Stimulated activated naive B cell treated with anti-CD40 and anti-IgM and Interleukin-4, amounts not matched to agents 10 μg/mL and 1 μg/mL and 100 μg/mL, for 72 hours (primary cell): ENCODE data around the gene GGA2.
A peak's percentile ranks its signal among the peaks of the same experiment; 100 is the strongest.
"Not testable (repeated sequence)": the region's sequence is repeated elsewhere in the genome, so short reads cannot be mapped to it uniquely, and the experiment has no call there.

Experiments used
- ATAC-seq, 2 donors: fragments of 150-1000 bp; cut with Tn5 transposase; replicated peaks; 2 replicates each; pipeline ENCODE4 v1.10.0; 2021; ENCODE audit warnings: moderate library complexity in 1 of 2
- DNase-seq: peaks from one replicate; pipeline ENCODE4 v3.0.0; 2021
- H3K27ac Mint-ChIP-seq: one replicate; pipeline ENCODE4 v1.8.0; 2022; ENCODE audit warnings: mild to moderate bottlenecking, mixed read lengths
- H3K27me3 Mint-ChIP-seq, 2 donors: one replicate each; pipeline ENCODE4 v1.8.0; 2022; ENCODE audit warnings: mixed read lengths in 2 of 2
- H3K36me3 Mint-ChIP-seq, 2 donors: one replicate each; pipeline ENCODE4 v1.8.0; 2022; ENCODE audit warnings: mixed read lengths in 2 of 2, mild to moderate bottlenecking in 1 of 2
- H3K4me1 Mint-ChIP-seq, 2 donors: one replicate each; pipeline ENCODE4 v1.8.0; 2022; ENCODE audit warnings: mixed read lengths in 2 of 2, mild to moderate bottlenecking in 1 of 2
- H3K4me3 Mint-ChIP-seq, 2 donors: one replicate each; pipeline ENCODE4 v1.8.0; 2022; ENCODE audit warnings: mild to moderate bottlenecking in 2 of 2, mixed read lengths in 2 of 2, moderate library complexity in 1 of 2
- H3K9me3 Mint-ChIP-seq, 2 donors: one replicate each; pipeline ENCODE4 v1.8.0; 2022; ENCODE audit warnings: mixed read lengths in 2 of 2, mild to moderate bottlenecking in 1 of 2

The GGA2 gene

GRCh38 chr16:23516366-23517137 lies 6.3 kb upstream of the GGA2 start:
- H3K9me3 Mint-ChIP-seq = peaks cover 3 to 5% of the 10 kb centered on the region in 2 donors
- H3K4me1 Mint-ChIP-seq = peaks cover 29 to 68% of the 10 kb centered on the region in 2 donors
- H3K4me3 Mint-ChIP-seq = no peak overlapping the region
- H3K27me3 Mint-ChIP-seq = no peaks in the 10 kb centered on the region
- H3K36me3 Mint-ChIP-seq = peaks cover 21 to 48% of the 10 kb centered on the region in 2 donors
- ATAC-seq (peak; percentile 78 to 80), DNase-seq (peak; percentile 58)
- peak overlapping the region; percentile 92 for H3K27ac Mint-ChIP-seq

- Mint-ChIP-seq H3K27ac (peak overlapping the region; percentile 65), H3K27me3 (no peaks in the 10 kb centered on the region), H3K36me3 (peaks cover 17 to 41% of the 10 kb centered on the region in 2 donors), H3K4me1 (peaks cover 27 to 65% of the 10 kb centered on the region in 2 donors), H3K9me3 (peaks cover 3 to 5% of the 10 kb centered on the region in 2 donors), H3K4me3 (no peak overlapping the region)
- DNase-seq (no peak), ATAC-seq (no peak)
Observed at GRCh38 chr16:23515881-23516280, 5.6 kb upstream of the GGA2 start.

DNA sequence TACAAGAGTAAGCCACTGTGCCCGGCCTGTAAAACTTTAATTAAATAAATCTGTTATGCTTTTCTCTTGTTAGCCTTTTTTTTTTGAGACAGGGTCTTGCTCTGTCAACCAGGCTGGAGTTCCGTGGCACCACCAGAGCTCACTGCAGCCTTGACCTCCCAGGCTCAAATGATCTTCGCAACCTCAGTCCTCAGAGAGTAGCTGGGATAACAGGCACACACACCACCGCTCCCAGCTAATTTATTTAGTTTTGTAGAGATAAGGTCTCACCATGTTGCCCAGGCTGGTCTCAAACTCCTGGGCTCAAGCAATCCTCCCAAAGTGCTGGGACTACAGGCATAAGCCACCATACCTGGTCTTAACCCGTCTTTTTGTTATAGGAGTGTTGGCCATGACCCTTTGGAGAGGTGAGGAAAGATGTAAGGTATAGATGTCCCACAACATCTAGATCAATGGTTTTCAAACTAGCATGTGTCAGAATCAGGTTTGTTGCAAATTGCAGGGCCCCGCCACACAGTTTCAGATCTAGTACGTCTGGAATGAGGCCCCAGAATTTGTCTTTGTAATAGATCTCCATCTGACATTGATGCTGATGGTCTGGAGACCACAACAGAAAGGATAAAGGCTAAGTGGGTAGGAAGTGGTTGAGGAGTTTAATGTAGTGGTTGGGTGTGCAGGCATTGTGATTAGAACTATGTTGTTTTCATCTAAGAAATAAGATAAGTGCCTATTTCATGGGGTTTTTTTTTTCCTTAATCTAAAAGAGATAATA lies 4.3 kb upstream of the GGA2 start:
- Mint-ChIP-seq H3K36me3 (peaks cover 16 to 38% of the 10 kb centered on the region in 2 donors), H3K27ac (peak overlapping the region; percentile 90), H3K27me3 (no peaks in the 10 kb centered on the region), H3K9me3 (peaks cover 3 to 5% of the 10 kb centered on the region in 2 donors), H3K4me3 (no peak overlapping the region), H3K4me1 (peaks cover 29 to 64% of the 10 kb centered on the region in 2 donors)
- DNase-seq (no peak), ATAC-seq (no peak)

- H3K27ac Mint-ChIP-seq = no peak overlapping the region
- peaks cover 29 to 59% of the 10 kb centered on the region in 2 donors for H3K4me1 Mint-ChIP-seq
Observed at GRCh38 chr16:23512168-23512695, 1.9 kb upstream of the GGA2 start.

DNA sequence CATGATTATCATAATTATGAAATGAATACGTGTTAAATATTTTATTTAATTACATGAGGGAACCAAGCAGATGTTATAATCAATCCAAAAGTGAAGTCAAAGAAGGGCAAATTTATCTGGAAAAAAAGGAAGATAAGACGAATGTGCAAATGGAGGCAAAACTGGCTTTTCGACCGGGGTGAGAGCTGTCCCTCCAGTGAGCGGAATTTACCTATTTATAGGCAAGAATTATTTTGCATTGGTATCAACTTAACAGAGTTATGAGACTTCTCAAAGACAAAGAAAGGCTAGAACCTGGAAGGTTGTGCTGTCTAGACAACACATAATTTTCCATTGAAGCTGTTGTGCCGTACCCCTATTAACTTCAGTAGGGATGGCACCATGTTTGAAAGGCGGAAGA lies 1.4 kb upstream of the GGA2 start:
- Mint-ChIP-seq H3K4me3 (no peak overlapping the region), H3K36me3 (peaks cover 21 to 42% of the 10 kb centered on the region in 2 donors)
- no peak for DNase-seq

More at GRCh38 chr16:23512168-23512695, 1.9 kb upstream of the GGA2 start:
- no peaks in the 10 kb centered on the region for H3K27me3 Mint-ChIP-seq
- DNase-seq (no peak), ATAC-seq (no peak)
- H3K4me3 Mint-ChIP-seq = no peak overlapping the region
- H3K36me3 Mint-ChIP-seq = peaks cover 18 to 38% of the 10 kb centered on the region in 2 donors
- H3K9me3 Mint-ChIP-seq = peaks cover 2 to 6% of the 10 kb centered on the region in 2 donors

GRCh38 chr16:23510915-23511270 lies 599 bp upstream of the GGA2 start:
- Mint-ChIP-seq H3K4me3 (peak overlapping the region; percentile 87 to 92), H3K27ac (peak overlapping the region; percentile 98), H3K36me3 (peaks cover 23 to 45% of the 10 kb centered on the region in 2 donors), H3K4me1 (peaks cover 35 to 61% of the 10 kb centered on the region in 2 donors)
- DNase-seq, H3K27me3 Mint-ChIP-seq, H3K9me3 Mint-ChIP-seq, ATAC-seq: not testable (repeated sequence)

More for the DNA sequence above, 1.4 kb upstream of the GGA2 start:
- Mint-ChIP-seq H3K4me1 (peaks cover 31 to 61% of the 10 kb centered on the region in 2 donors), H3K27ac (no peak overlapping the region), H3K9me3 (peaks cover 2 to 6% of the 10 kb centered on the region in 2 donors), H3K27me3 (no peaks in the 10 kb centered on the region)
- ATAC-seq = no peak

GRCh38 chr16:23509782-23510163 lies 521 bp downstream of the GGA2 start:
- peaks cover 2 to 6% of the 10 kb centered on the region in 2 donors for H3K9me3 Mint-ChIP-seq
- H3K27me3 Mint-ChIP-seq = no peaks in the 10 kb centered on the region
- H3K36me3 Mint-ChIP-seq = peaks cover 22 to 42% of the 10 kb centered on the region in 2 donors
- peak; percentile 14 to 20 for ATAC-seq
- H3K4me1 Mint-ChIP-seq = peaks cover 40 to 63% of the 10 kb centered on the region in 2 donors
- DNase-seq = peak; percentile 5
- H3K27ac Mint-ChIP-seq = peak overlapping the region; percentile 98
- H3K4me3 Mint-ChIP-seq = peak overlapping the region; percentile 87 to 97

DNA sequence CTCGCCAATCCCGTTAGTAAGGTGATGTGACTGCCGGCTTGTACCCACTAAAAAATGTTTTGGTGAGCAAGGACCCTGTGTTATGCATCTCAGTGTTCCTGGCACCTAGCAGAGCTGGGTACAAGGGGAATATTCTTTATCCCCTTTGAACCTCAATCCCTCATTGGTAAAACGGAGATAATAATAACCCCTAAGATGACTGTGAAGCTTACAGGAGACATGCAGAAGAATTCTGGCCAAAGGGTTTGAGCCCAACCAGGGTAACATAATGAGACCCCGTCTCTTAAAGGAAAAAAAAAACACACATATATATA lies 896 bp downstream of the GGA2 start:
- no peak for DNase-seq
- Mint-ChIP-seq H3K36me3 (peaks cover 20 to 39% of the 10 kb centered on the region in 2 donors), H3K9me3 (peaks cover 2 to 6% of the 10 kb centered on the region in 2 donors), H3K4me3 (peak overlapping the region; percentile 87 to 97), H3K27ac (peak overlapping the region; percentile 98), H3K4me1 (peaks cover 42 to 63% of the 10 kb centered on the region in 2 donors), H3K27me3 (no peaks in the 10 kb centered on the region)
- ATAC-seq = no peak

DNA sequence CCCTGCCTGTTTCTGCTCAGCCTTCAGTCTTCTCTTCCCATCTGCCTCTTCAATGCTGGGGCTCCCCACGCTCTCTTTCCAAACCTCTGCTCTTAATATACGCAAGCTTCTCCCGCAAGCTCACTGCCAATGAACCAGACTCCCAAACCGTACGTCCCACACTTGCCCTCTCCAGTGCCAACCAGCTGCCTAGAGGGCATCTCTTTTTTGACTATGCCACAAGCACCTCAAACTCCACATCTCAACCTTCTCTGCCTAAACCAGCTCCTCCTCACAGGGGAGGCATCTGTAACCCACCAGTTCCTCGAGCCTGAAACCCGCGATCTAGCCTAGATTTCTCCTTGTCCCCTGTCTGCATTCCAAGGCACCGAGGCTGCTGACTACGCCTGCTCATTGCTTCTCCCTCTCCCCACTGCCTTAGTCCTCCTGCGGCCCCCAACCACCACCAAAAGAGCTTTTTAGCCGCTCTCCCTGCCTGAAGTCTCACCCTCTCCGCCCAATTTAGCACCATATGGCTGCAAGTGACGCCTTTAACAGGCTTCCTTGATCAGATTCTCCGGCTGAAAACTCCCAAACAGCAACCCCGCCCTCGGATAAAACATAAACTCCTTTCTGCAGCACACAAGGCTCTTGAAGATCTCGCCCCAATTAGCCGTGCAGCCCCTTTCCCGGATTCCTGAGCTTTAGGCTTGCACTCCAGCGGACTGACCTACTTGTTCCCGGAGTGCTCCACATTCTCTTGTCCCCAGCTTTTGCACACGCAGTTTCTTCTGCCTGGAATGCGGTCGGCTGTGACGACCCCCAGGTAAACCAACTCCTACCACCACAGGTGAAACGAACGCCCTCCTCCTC lies 1.5 kb downstream of the GGA2 start:
- peak overlapping the region; percentile 98 for H3K27ac Mint-ChIP-seq
- H3K4me1 Mint-ChIP-seq = peaks cover 45 to 62% of the 10 kb centered on the region in 2 donors
- peak overlapping the region; percentile 87 to 97 for H3K4me3 Mint-ChIP-seq
- peaks cover 2 to 6% of the 10 kb centered on the region in 2 donors for H3K9me3 Mint-ChIP-seq
- DNase-seq = no peak
- H3K27me3 Mint-ChIP-seq = no peaks in the 10 kb centered on the region
- ATAC-seq = no peak
- peaks cover 20 to 35% of the 10 kb centered on the region in 2 donors for H3K36me3 Mint-ChIP-seq

DNA sequence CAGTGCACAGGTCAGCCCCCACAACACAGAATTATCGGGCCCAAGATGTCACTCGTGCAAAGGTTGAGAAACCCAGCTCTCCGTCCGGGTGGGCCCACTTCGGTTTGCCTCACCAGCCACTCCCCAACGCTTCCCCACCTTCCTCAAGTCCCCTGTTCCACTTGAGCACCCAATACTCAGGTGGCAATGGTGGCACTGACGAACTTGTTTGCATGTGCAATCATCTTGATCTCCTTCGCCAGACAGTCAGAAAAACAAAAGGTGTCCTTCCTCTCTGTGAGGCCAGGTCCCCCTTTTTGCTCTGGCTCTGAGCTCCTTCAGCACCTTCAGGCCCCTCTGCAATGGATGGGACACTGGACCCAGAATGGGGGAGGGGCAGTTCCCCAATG lies 3.7 kb downstream of the GGA2 start:
- Mint-ChIP-seq H3K9me3 (peaks cover 2 to 6% of the 10 kb centered on the region in 2 donors), H3K27me3 (no peaks in the 10 kb centered on the region), H3K4me3 (peak overlapping the region; percentile 78), H3K27ac (peak overlapping the region; percentile 91), H3K36me3 (peaks cover 20 to 41% of the 10 kb centered on the region in 2 donors), H3K4me1 (peaks cover 56 to 71% of the 10 kb centered on the region in 2 donors)
- ATAC-seq = no peak
- peak; percentile 14 for DNase-seq

GRCh38 chr16:23505671-23506605 lies 4.4 kb downstream of the GGA2 start:
- no peak for DNase-seq
- ATAC-seq = no peak
- Mint-ChIP-seq H3K9me3 (peaks cover 2 to 6% of the 10 kb centered on the region in 2 donors), H3K4me1 (peaks cover 62 to 74% of the 10 kb centered on the region in 2 donors), H3K36me3 (peaks cover 20 to 45% of the 10 kb centered on the region in 2 donors), H3K27me3 (no peaks in the 10 kb centered on the region), H3K4me3 (peak overlapping the region; percentile 78), H3K27ac (peak overlapping the region; percentile 91)

DNA sequence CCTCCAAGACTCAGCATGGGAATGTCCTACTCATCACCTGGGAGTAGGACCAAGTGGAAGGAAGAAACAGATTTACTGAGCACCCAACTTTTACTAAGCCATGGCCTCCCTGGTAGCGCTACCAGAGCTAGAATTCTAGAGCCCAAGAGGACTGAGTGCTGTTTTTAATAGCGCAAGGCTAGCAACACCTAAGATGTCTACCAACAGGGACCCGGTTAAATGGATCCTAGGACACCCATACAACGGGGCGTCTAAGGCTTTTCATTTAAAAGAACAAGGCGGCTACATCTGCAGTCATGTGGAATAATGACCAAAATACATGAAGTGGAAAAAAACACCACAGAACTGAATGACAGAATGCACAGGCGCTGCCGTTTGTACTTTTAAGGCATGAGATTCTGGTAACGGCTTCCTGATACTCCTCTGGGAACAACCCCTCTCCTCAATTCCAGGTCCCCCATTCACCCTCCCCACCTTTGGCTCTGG lies 5.1 kb downstream of the GGA2 start:
- H3K4me1 Mint-ChIP-seq = peaks cover 65 to 76% of the 10 kb centered on the region in 2 donors
- peak overlapping the region; percentile 74 to 83 for H3K4me3 Mint-ChIP-seq
- peak overlapping the region; percentile 97 for H3K27ac Mint-ChIP-seq
- DNase-seq (no peak), ATAC-seq (peak; percentile 6 to 7)
- H3K36me3 Mint-ChIP-seq = peaks cover 26 to 46% of the 10 kb centered on the region in 2 donors
- no peaks in the 10 kb centered on the region for H3K27me3 Mint-ChIP-seq
- peaks cover 2 to 6% of the 10 kb centered on the region in 2 donors for H3K9me3 Mint-ChIP-seq
